ENCODE data around the gene KAZN. TPM values are rescaled to one million over a fixed set of nuclear protein-coding genes. Genes with fewer than 3 reads are reported as not detected.

Gene KAZN
- total and polyA plus RNA-seq, 2 of the 8 experiments (the other 6 are each of a cell fraction or from before 2014, with no cell fraction given) = 3.7 to 11.8 TPM

GRCh38 chr1:14851760-14852159 is 253.3 kb downstream of the KAZN start:
- Histone ChIP-seq H2AFZ (ENCODE audit: low read length) (no peak overlapping the region), H2BK12ac (ENCODE audit: low read depth, low read length) (no peak overlapping the region), H2BK120ac (replicated peaks; ENCODE audit: low read depth, low read length) (no peak overlapping the region), H2BK20ac (ENCODE audit: low read length) (no peak overlapping the region), H3K4me3 (ENCODE audit: extremely low read depth in 1 of 4, insufficient read depth in 2 of 4, low read depth in 3 of 4, low read length in 4 of 4) (no peak overlapping the region), H2BK5ac (ENCODE audit: low read depth, low read length) (no peak overlapping the region), H3K23me2 (ENCODE audit: low read depth, low read length) (no peaks in the 10 kb centered on the region), H4K91ac (replicated peaks; ENCODE audit: insufficient read length, low read length) (no peak overlapping the region), H3K18ac (ENCODE audit: extremely low read depth, low read length) (no peak overlapping the region), H3K4ac (replicated peaks; ENCODE audit: insufficient read length, low read depth, low read length) (no peak overlapping the region), H3K27me3 (replicated peaks in 1 of 4; ENCODE audit: control insufficient read depth in 3 of 4, extremely low read depth in 1 of 4, insufficient read depth in 3 of 4, low read length in 3 of 4) (no peaks in the 10 kb centered on the region), H3K23ac (ENCODE audit: insufficient read length) (no peak overlapping the region), H4K5ac (ENCODE audit: insufficient read length, low read depth, low read length) (no peak overlapping the region), H3K79me1 (ENCODE audit: low read depth, low read length) (no peaks in the 10 kb centered on the region; the same call in 1 of the 2 replicates), H3K9me3 (ENCODE audit: insufficient read depth in 2 of 2, low read depth in 1 of 2, low read length in 1 of 2) (no peaks in the 10 kb centered on the region; a peak in 1 of 4 replicates), H3K36me3 (ENCODE audit: control insufficient read depth in 2 of 4, insufficient read depth in 4 of 4, low read length in 3 of 4) (no peaks in the 10 kb centered on the region; a peak in 1 of 8 replicates), H3K27ac (ENCODE audit: low read depth, low read length) (no peak overlapping the region), H3K14ac (ENCODE audit: insufficient read length) (no peak overlapping the region), H3K79me2 (ENCODE audit: control insufficient read depth in 1 of 2, insufficient read depth in 2 of 2, low read length in 2 of 2) (no peaks in the 10 kb centered on the region), H4K20me1 (replicated peaks in 1 of 2; ENCODE audit: control insufficient read depth in 1 of 2, insufficient read depth in 2 of 2, low read length in 2 of 2) (peaks cover 1 to 3% of the 10 kb centered on the region in 2 experiments), H2BK15ac (ENCODE audit: low read length) (no peak overlapping the region), H2AK5ac (ENCODE audit: low read depth, low read length) (no peak overlapping the region), H3K56ac (replicated peaks; ENCODE audit: insufficient read length, low read depth, low read length) (no peak overlapping the region), H3K4me1 (replicated peaks in 1 of 4; ENCODE audit: control insufficient read depth in 3 of 4, insufficient read depth in 4 of 4, low read length in 3 of 4) (no peaks in the 10 kb centered on the region; a peak in 1 of 7 replicates), H3K4me2 (ENCODE audit: insufficient read depth in 1 of 2, low read depth in 2 of 2, low read length in 2 of 2) (no peak overlapping the region), H4K8ac (ENCODE audit: extremely low read depth, insufficient read depth, low read length) (no peak overlapping the region), H3K9ac (replicated peaks in 1 of 4; ENCODE audit: extremely low read depth in 1 of 4, low read depth in 3 of 4, low read length in 3 of 4) (no peak overlapping the region)
- DNase-seq (ENCODE audit: low read depth in 1 of 2, low spot score in 2 of 2) (no peak), FAIRE-seq (no peak)
- 90% methylated on average over 9 of the region's 9 CpGs; no CpG with 5 or more reads in 1 of the 2 experiments for WGBS, 2 experiments (ENCODE audit: extremely low coverage in 1 of 2, insufficient coverage in 1 of 2, insufficient read length in 1 of 2, insufficient replicate concordance in 2 of 2, low coverage in 1 of 2, low lambda C conversion rate in 2 of 2, missing lambda C conversion rate in 1 of 2)
- TF ChIP-seq EGR1 (IDR thresholded peaks at IDR 0.05; ENCODE audit: borderline replicate concordance, low read depth, low read length) (no peak), RFX5 (IDR thresholded peaks at IDR 0.05; ENCODE audit: borderline replicate concordance, low read depth, low read length) (no peak), SIN3A (conservative IDR thresholded peaks at IDR 0.05 in 1 of 2, IDR thresholded peaks at IDR 0.05 in 1 of 2; ENCODE audit: low read depth in 1 of 2, low read length in 2 of 2) (no peak), RBBP5 (IDR thresholded peaks at IDR 0.05; ENCODE audit: borderline replicate concordance, low read depth, low read length) (no peak), NANOG (IDR thresholded peaks at IDR 0.05; ENCODE audit: insufficient read depth, low read depth, low read length, poor library complexity, severe bottlenecking) (no peak), SP1 (IDR thresholded peaks at IDR 0.05; ENCODE audit: low read depth, low read length) (no peak), SP2 (IDR thresholded peaks at IDR 0.05; ENCODE audit: low read length) (no peak), TCF12 (IDR thresholded peaks at IDR 0.05; ENCODE audit: low read depth, low read length) (no peak), BACH1 (IDR thresholded peaks at IDR 0.05; ENCODE audit: low read length) (no peak), SAP30 (IDR thresholded peaks at IDR 0.05; ENCODE audit: insufficient read depth, insufficient replicate concordance, low read length) (no peak), POU5F1 (IDR thresholded peaks at IDR 0.05; ENCODE audit: low read depth, low read length) (no peak), CBX8 (IDR thresholded peaks at IDR 0.05; ENCODE audit: borderline replicate concordance, low read depth, low read length) (no peak), SUZ12 (IDR thresholded peaks at IDR 0.05; ENCODE audit: low read length) (no peak), CHD2 (IDR thresholded peaks at IDR 0.05; ENCODE audit: low read length) (no peak), BCL11A (IDR thresholded peaks at IDR 0.05; ENCODE audit: low read depth in 2 of 2, low read length in 2 of 2) (no peak)
- POLR2A ChIA-PET (ENCODE audit: partially characterized antibody) = interaction anchor here (0.5 kb wide), 1 partner anchor 74 kb away, joined by 3 read pairs; no protein-coding TSS in a partner anchor
- CTCF ChIA-PET (ENCODE audit: partially characterized antibody) = interaction anchor here (0.7 to 2.0 kb wide), 8 partner anchors 11 to 418 kb away, joined by 3 to 8 read pairs (median 4); no protein-coding TSS in a partner anchor
